Endodermal cell (in vitro differentiated cells): ENCODE measurements around the gene APH1B. TPM values are rescaled to one million over a fixed set of nuclear protein-coding genes. Genes with fewer than 3 reads are reported as not detected.

Experiments
- DNase-seq: peaks from one replicate; pipeline ENCODE4 v3.0.0-alpha.2; 2017
- H3K27ac ChIP-seq: 2 replicates; pipeline ENCODE4 v1.5.1; 2013; ENCODE audit warnings: mild to moderate bottlenecking, low read depth, low read length, moderate library complexity
- H3K27me3 ChIP-seq: 2 replicates; pipeline ENCODE4 v1.6.1; 2013; ENCODE audit warnings: mild to moderate bottlenecking, low read length, moderate library complexity; ENCODE audit not compliant: insufficient read depth, control insufficient read depth, poor library complexity, severe bottlenecking
- H3K36me3 ChIP-seq: 2 replicates; pipeline ENCODE4 v1.7.0; 2013; ENCODE audit warnings: mild to moderate bottlenecking, low read length, moderate library complexity; ENCODE audit not compliant: control insufficient read depth, insufficient read depth
- H3K4me1 ChIP-seq: one replicate; pipeline ENCODE4 v1.7.0; 2013; ENCODE audit warnings: low read length; ENCODE audit not compliant: control insufficient read depth, insufficient read depth
- H3K4me3 ChIP-seq: 2 replicates; pipeline ENCODE4 v1.5.1; 2013; ENCODE audit warnings: mild to moderate bottlenecking, low read length, moderate library complexity
- H3K9ac ChIP-seq: 2 replicates; pipeline ENCODE4 v1.6.1; 2013; ENCODE audit warnings: mild to moderate bottlenecking, low read length, moderate library complexity; ENCODE audit not compliant: poor library complexity, severe bottlenecking; ENCODE audit errors: extremely low read depth
- H3K9me3 ChIP-seq: 2 replicates; pipeline ENCODE4 v1.6.1; 2013; ENCODE audit warnings: mild to moderate bottlenecking, low read length, moderate library complexity; ENCODE audit not compliant: control insufficient read depth
- H3K27ac Mint-ChIP-seq: 2 replicates; pipeline ENCODE4 v1.8.0; 2020; ENCODE audit warnings: mixed read lengths
- H3K27me3 Mint-ChIP-seq: 2 replicates; pipeline ENCODE4 v1.8.0; 2021; ENCODE audit warnings: mild to moderate bottlenecking, mixed read lengths; ENCODE audit not compliant: insufficient read depth
- H3K36me3 Mint-ChIP-seq: 2 replicates; pipeline ENCODE4 v1.8.0; 2020; ENCODE audit warnings: low read depth, mixed read lengths
- H3K4me1 Mint-ChIP-seq: 2 replicates; pipeline ENCODE4 v1.8.0; 2020; ENCODE audit warnings: mixed read lengths
- H3K4me3 Mint-ChIP-seq: 2 replicates; pipeline ENCODE4 v1.8.0; 2020; ENCODE audit warnings: mild to moderate bottlenecking, moderate library complexity, mixed read lengths
- H3K9me3 Mint-ChIP-seq: 2 replicates; pipeline ENCODE4 v1.8.0; 2020; ENCODE audit warnings: mild to moderate bottlenecking, mixed read lengths
- WGBS, 2 experiments: methylation state at CpG; one replicate each; pipeline versions ENCODE4 v1.1.5 to v1.1.7; 2013; ENCODE audit warnings: missing lambda C conversion rate in 2 of 2, mixed read lengths in 1 of 2; ENCODE audit not compliant: insufficient coverage in 1 of 2, insufficient read length in 1 of 2; 5-methylcytosine and 5-hydroxymethylcytosine counted together
- total RNA-seq, 2 donors: library from RNA; stranded (reverse); fragmentation: NEBNext Ultra II Directional in 1 of 2; extraction: Animal tissue kit (Norgen Biotek cat#: 25700) in 1 of 2; gene quantifications; 2 replicates in 1 of 2; 3 replicates in 1 of 2; pipeline ENCODE4 v1.2.1, GENCODE V29; 2021
- TF ChIP-seq, protein P1 (sequence below): fragments of 200-600 bp; sonication (generic); conservative IDR thresholded peaks from 2 replicates; pipeline ENCODE4 v1.5.0; 2021; ENCODE audit warnings: antibody characterized with exemption, mild to moderate bottlenecking

APH1B gene
- total RNA-seq, 2 donors from 2014 or later, result 19.5 to 22.7 TPM

DNA sequence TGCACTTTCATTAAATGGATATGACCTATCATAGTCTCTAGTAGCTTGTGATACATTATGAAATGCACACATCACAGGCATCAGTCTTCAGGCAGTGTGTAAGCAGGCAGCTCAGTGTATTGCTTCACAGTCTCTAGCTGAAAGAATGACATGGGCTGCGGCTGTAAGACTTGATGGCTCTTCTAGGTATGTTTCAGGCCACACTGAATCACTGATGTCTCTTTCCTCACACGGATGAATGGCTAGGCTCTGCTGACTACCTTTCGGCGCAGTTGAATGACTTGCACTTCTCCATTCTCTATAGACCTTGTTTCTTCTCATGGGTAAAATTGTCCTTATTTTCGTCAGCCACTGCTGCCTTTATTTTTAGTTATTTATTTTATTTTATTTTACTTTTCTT lies 15.4 kb downstream of the APH1B start:
- Histone ChIP-seq H3K27ac (no peak overlapping the region), H3K27me3 (no peaks in the 10 kb centered on the region), H3K9ac (no peak overlapping the region), H3K36me3 (no peaks in the 10 kb centered on the region), H3K4me1 (no peaks in the 10 kb centered on the region), H3K4me3 (no peak overlapping the region), H3K9me3 (no peaks in the 10 kb centered on the region)
- no peaks in the 10 kb centered on the region for H3K27me3 Mint-ChIP-seq
- DNase-seq, result no peak
- 90 to 98% methylated on average over 4 to 5 of the region's 5 CpGs for WGBS, 2 experiments
- no peak overlapping the region for H3K27ac Mint-ChIP-seq
- peaks cover 15% of the 10 kb centered on the region for H3K36me3 Mint-ChIP-seq
- TF ChIP-seq, protein P1, sequence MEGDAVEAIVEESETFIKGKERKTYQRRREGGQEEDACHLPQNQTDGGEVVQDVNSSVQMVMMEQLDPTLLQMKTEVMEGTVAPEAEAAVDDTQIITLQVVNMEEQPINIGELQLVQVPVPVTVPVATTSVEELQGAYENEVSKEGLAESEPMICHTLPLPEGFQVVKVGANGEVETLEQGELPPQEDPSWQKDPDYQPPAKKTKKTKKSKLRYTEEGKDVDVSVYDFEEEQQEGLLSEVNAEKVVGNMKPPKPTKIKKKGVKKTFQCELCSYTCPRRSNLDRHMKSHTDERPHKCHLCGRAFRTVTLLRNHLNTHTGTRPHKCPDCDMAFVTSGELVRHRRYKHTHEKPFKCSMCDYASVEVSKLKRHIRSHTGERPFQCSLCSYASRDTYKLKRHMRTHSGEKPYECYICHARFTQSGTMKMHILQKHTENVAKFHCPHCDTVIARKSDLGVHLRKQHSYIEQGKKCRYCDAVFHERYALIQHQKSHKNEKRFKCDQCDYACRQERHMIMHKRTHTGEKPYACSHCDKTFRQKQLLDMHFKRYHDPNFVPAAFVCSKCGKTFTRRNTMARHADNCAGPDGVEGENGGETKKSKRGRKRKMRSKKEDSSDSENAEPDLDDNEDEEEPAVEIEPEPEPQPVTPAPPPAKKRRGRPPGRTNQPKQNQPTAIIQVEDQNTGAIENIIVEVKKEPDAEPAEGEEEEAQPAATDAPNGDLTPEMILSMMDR, result no peak
- H3K4me3 Mint-ChIP-seq, result no peak overlapping the region
- H3K9me3 Mint-ChIP-seq, result no peaks in the 10 kb centered on the region
- H3K4me1 Mint-ChIP-seq, result no peaks in the 10 kb centered on the region

DNA sequence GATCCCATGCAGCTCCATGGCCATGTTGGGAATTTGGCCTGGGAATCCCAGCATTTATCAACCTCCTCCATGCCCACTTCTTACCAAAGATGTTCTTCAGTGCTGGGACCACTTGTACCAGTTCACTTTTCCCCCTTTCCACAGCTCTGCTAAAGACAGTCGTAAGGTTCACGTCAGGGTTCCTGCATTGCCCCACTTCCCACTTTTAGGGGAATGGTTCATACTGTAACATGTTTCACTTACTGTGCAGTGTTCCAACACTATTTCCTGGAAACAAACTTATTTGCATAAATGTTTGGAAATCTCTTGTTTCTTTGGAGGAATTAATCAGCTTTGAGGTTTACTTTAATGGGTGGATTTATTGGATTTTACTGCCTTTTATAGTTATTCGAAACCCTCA lies 17.0 kb downstream of the APH1B start:
- H3K4me1 Mint-ChIP-seq, result no peaks in the 10 kb centered on the region
- H3K27me3 ChIP-seq, result no peaks in the 10 kb centered on the region
- 84 to 96% methylated on average over 3 of the region's 3 CpGs for WGBS, 2 experiments
- H3K9me3 Mint-ChIP-seq, result no peaks in the 10 kb centered on the region
- H3K36me3 ChIP-seq, result no peaks in the 10 kb centered on the region
- H3K27ac ChIP-seq, result no peak overlapping the region
- no peaks in the 10 kb centered on the region for H3K27me3 Mint-ChIP-seq
- peaks cover 22% of the 10 kb centered on the region for H3K36me3 Mint-ChIP-seq
- no peaks in the 10 kb centered on the region for H3K9me3 ChIP-seq
- no peak overlapping the region for H3K27ac Mint-ChIP-seq
- no peak overlapping the region for H3K4me3 ChIP-seq
- TF ChIP-seq, protein P1, result no peak
- H3K4me1 ChIP-seq, result no peaks in the 10 kb centered on the region
- no peak for DNase-seq
- H3K4me3 Mint-ChIP-seq, result no peak overlapping the region
- no peak overlapping the region for H3K9ac ChIP-seq

DNA sequence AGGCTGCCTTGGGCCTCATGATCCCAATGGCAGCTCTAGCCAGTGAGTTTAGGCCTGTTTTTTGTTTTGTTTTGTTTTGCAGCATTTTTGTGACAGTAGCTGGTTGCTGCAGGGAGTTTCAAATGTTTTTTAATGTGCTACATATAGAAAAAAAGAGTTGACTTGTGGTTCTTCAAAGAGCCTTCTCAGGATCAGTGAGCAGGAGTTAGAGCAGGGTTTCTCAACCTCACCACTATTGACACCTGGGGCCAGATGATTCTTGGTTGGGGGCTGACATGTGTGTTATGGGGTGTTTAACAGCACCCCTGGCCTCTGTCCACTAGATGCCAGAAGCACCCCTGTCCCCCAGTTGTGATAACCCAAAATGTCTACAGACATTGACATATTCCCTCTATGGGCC lies 17.9 kb downstream of the APH1B start:
- Mint-ChIP-seq H3K36me3 (peaks cover 27% of the 10 kb centered on the region), H3K27me3 (no peaks in the 10 kb centered on the region), H3K4me3 (no peak overlapping the region), H3K9me3 (no peaks in the 10 kb centered on the region), H3K4me1 (no peaks in the 10 kb centered on the region), H3K27ac (no peak overlapping the region)
- no peak overlapping the region for H3K9ac ChIP-seq
- no peak overlapping the region for H3K4me3 ChIP-seq
- DNase-seq, result no peak
- no peaks in the 10 kb centered on the region for H3K4me1 ChIP-seq
- H3K27ac ChIP-seq, result no peak overlapping the region
- TF ChIP-seq, protein P1, result no peak
- H3K9me3 ChIP-seq, result no peaks in the 10 kb centered on the region
- no peaks in the 10 kb centered on the region for H3K27me3 ChIP-seq
- no peaks in the 10 kb centered on the region for H3K36me3 ChIP-seq
